Measurements from ENCODE around the gene TRAFD1.
A peak's percentile ranks its signal among the peaks of the same experiment; 100 is the strongest.
"Not testable (repeated sequence)": the region's sequence is repeated elsewhere in the genome, so short reads cannot be mapped to it uniquely, and the experiment has no call there.

Gene TRAFD1

DNA sequence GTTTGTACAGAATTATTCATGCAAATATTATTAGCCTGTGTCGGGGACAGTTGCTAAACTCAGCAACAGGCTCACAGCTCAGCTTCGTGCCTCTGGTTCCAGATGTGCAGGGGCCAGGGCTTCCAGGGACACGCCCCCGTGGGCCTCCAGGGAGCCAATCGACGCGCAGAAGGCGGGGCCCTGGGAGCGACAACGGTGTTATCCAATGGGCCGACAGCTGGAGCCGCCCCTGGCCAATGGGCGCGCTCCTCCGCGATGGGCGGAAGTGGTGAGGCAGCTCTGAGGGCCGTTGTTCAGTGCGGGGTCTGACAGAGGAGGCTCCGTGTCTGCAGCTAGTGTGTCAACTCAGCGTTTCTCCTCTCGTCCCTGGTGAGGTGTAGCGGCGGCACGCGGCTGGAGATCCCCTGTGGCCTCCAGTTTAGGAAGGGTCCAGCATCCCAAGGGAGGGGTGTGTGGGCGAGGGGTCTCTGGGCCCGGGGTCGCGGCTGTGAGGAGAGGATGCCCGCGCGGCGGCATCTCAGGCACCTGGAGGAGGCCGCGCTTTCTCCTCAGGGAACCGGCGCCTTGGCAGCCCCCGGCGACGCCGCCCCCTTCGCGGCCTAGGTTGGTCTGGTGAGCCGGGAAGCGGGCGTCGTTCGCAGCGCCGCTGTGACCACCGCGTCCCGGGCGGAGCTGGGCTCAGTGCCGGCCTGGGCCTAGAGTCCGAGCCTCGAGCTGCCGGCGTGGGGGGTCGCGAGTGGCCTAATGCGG is at the start of gene TRAFD1:
TSS of gene TRAFD1 (plus strand) at position 311 of the 750 bp plus-strand sequence. CDS start 4,963 bp downstream, outside the sequence.
- H3K27ac ChIP-seq: peak within 1 kb of the TSS; percentile 75
- TF ChIP-seq CTCF (IDR thresholded peaks at IDR 0.05) (no peak), ZFX (IDR thresholded peaks at IDR 0.05; ENCODE audit: borderline replicate concordance) (no peak)

- TF ChIP-seq CTCF (IDR thresholded peaks at IDR 0.05): no peak
- TF ChIP-seq ZFX (IDR thresholded peaks at IDR 0.05; ENCODE audit: borderline replicate concordance): no peak
- H3K27ac ChIP-seq: no peak overlapping the region
Observed at GRCh38 chr12:112087055-112087850, 38.1 kb upstream of the TRAFD1 start.

GRCh38 chr12:112087851-112088250 is 37.5 kb upstream of the TRAFD1 start:
- no peak overlapping the region for H3K27ac ChIP-seq
- TF ChIP-seq ZFX (IDR thresholded peaks at IDR 0.05; ENCODE audit: borderline replicate concordance) (no peak), CTCF (IDR thresholded peaks at IDR 0.05) (no peak)

- TF ChIP-seq CTCF (IDR thresholded peaks at IDR 0.05) (no peak), ZFX (IDR thresholded peaks at IDR 0.05; ENCODE audit: borderline replicate concordance) (no peak)
- H3K27ac ChIP-seq: no peak overlapping the region
Observed at GRCh38 chr12:112091563-112091962, 33.8 kb upstream of the TRAFD1 start.

DNA sequence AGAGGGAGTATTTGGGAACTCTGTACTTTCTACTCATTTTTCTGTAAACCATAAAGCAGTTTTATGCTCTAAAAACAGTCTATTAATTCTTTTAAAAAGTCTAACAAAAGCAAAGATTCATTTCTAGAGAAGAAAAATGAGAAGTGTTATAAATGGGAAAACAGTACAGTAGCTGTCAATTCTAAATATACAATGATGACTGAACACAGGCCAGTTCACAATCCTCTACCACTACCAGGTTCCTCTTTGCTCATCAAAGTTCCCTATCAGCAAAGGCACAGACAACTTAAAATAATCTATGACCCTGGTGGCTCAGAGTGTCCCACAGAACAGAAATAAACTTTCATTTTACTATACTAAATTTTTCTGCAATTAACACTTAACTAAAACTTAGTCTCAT is 29.3 kb upstream of the TRAFD1 start:
- TF ChIP-seq ZFX (IDR thresholded peaks at IDR 0.05; ENCODE audit: borderline replicate concordance) (no peak), CTCF (IDR thresholded peaks at IDR 0.05) (no peak)
- H3K27ac ChIP-seq: peak overlapping the region; percentile 41

DNA sequence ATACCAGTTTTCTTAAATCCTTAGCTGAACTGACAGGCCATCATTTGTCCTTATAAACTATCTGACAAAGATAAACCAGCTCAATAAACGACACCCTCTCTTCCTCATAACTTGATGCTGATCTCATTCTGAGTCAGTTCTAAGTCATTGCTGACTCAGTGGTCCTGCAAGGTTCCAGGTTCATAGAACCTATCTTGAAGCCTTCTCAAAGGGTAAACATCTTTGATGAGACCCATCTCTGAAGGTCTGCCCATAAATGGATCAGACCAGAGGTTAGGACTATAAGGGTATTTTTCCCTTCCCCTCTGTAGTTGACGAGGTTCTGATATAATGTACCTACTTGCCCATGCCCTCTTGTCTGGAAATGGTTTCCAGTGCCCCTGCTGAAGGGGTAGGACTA is 28.7 kb upstream of the TRAFD1 start:
- TF ChIP-seq ZFX (IDR thresholded peaks at IDR 0.05; ENCODE audit: borderline replicate concordance): no peak
- H3K27ac ChIP-seq: peak overlapping the region; percentile 41

GRCh38 chr12:112097641-112098040 is 27.7 kb upstream of the TRAFD1 start:
- TF ChIP-seq CTCF (IDR thresholded peaks at IDR 0.05) (no peak), ZFX (IDR thresholded peaks at IDR 0.05; ENCODE audit: borderline replicate concordance) (no peak)
- H3K27ac ChIP-seq: peak overlapping the region; percentile 41

- H3K27ac ChIP-seq: not testable (repeated sequence)
Observed at GRCh38 chr12:112100500-112100899, 24.9 kb upstream of the TRAFD1 start.
